Astrocyte (in vitro differentiated cells and primary cell): ENCODE data around the gene KIF21B.

Source experiments
- CTCF ChIP-seq: IDR thresholded peaks from 2 replicates; pipeline ENCODE4 v1.5.1; 2011; ENCODE audit warnings: low read depth, mild to moderate bottlenecking, inconsistent platforms, low read length, moderate library complexity; ENCODE audit not compliant: insufficient read depth
- EZH2 ChIP-seq: IDR thresholded peaks from 2 replicates; pipeline ENCODE4 v1.6.1; 2012; ENCODE audit warnings: mild to moderate bottlenecking, low read length, inconsistent platforms; ENCODE audit not compliant: insufficient read depth

- no peak for TF ChIP-seq CTCF
- no peak for TF ChIP-seq EZH2
Observed at GRCh38 chr1:200923601-200924000, 99.9 kb downstream of the KIF21B start.
